Calu3 (cell line): ENCODE data around the gene OR2F2. TPM values are rescaled to one million over a fixed set of nuclear protein-coding genes. Genes with fewer than 3 reads are reported as not detected.

Experiments used
- BruUV-seq: library from RNA; stranded (reverse); fragments of 400-500 nt; replicated peaks from 2 replicates; lab custom pipeline; 2021; lab: Mats Ljungman, UMichigan
- CTCF ChIA-PET: fragments of 300-600 bp; sonication (Branson Sonifier 250); formaldehyde crosslinking; loops from one replicate; lab custom pipeline; 2022; ENCODE audit warnings: antibody characterized with exemption; lab: Charles Lee
- DNase-seq: peaks from one replicate; pipeline ENCODE4 v3.0.0; 2022
- H3K27ac Mint-ChIP-seq: one replicate; pipeline ENCODE4 v1.8.0; 2022; ENCODE audit warnings: mixed read lengths; ENCODE audit not compliant: unreplicated experiment
- H3K27me3 Mint-ChIP-seq: one replicate; pipeline ENCODE4 v1.8.0; 2022; ENCODE audit warnings: mixed read lengths; ENCODE audit not compliant: unreplicated experiment
- H3K36me3 Mint-ChIP-seq: one replicate; pipeline ENCODE4 v1.8.0; 2022; ENCODE audit warnings: mild to moderate bottlenecking, moderate library complexity, mixed read lengths; ENCODE audit not compliant: insufficient read depth, unreplicated experiment
- H3K4me1 Mint-ChIP-seq: one replicate; pipeline ENCODE4 v1.8.0; 2022; ENCODE audit warnings: mild to moderate bottlenecking, low read depth, mixed read lengths; ENCODE audit not compliant: unreplicated experiment
- H3K4me3 Mint-ChIP-seq: one replicate; pipeline ENCODE4 v1.8.0; 2022; ENCODE audit warnings: mild to moderate bottlenecking, low read depth, moderate library complexity, mixed read lengths; ENCODE audit not compliant: unreplicated experiment
- H3K9me3 Mint-ChIP-seq: one replicate; pipeline ENCODE4 v1.8.0; 2022; ENCODE audit warnings: low read depth, mixed read lengths; ENCODE audit not compliant: unreplicated experiment
- intact Hi-C: fragments of 100-400 bp; cut with micrococcal nuclease; formaldehyde crosslinking; loops from one replicate; pipeline ENCODE4 v1.10.0; 2022; ENCODE audit not compliant: unreplicated experiment
- total RNA-seq: library from RNA; stranded (reverse); gene quantifications from 2 replicates; pipeline ENCODE4 v1.2.3, GENCODE V29; 2022
- TF ChIP-seq, protein P1 (sequence below): fragments of 200-600 bp; IDR thresholded peaks from one replicate; pipeline ENCODE4 v1.8.0; 2022; ENCODE audit warnings: antibody characterized with exemption; ENCODE audit not compliant: unreplicated experiment

Gene OR2F2
- total RNA-seq, 1 experiment from 2014 or later: not detected

DNA sequence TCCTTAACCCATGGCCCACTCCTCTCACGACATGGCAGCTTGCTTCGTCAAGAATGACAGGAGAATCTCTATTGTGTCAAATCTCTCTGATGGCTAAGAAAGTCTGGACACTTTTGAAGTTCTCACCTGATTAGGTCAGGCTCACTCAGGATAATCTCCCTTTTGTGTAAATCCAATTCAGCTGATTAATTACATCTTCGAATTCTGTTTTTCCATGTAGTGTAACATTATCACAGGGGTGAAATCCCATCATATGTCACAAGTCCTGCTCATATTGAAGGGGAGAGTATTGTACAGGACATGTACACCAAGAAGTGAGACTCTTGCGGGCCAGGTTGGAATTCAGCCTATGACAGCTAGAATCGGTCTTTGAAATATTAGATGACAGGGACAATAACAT is 48.9 kb downstream of the OR2F2 start:
- TF ChIP-seq, protein P1, sequence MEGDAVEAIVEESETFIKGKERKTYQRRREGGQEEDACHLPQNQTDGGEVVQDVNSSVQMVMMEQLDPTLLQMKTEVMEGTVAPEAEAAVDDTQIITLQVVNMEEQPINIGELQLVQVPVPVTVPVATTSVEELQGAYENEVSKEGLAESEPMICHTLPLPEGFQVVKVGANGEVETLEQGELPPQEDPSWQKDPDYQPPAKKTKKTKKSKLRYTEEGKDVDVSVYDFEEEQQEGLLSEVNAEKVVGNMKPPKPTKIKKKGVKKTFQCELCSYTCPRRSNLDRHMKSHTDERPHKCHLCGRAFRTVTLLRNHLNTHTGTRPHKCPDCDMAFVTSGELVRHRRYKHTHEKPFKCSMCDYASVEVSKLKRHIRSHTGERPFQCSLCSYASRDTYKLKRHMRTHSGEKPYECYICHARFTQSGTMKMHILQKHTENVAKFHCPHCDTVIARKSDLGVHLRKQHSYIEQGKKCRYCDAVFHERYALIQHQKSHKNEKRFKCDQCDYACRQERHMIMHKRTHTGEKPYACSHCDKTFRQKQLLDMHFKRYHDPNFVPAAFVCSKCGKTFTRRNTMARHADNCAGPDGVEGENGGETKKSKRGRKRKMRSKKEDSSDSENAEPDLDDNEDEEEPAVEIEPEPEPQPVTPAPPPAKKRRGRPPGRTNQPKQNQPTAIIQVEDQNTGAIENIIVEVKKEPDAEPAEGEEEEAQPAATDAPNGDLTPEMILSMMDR: no peak
- Mint-ChIP-seq H3K36me3 (no peaks in the 10 kb centered on the region), H3K4me1 (peaks cover 23% of the 10 kb centered on the region), H3K4me3 (no peak overlapping the region), H3K27ac (no peak overlapping the region), H3K27me3 (no peaks in the 10 kb centered on the region), H3K9me3 (peaks cover 3% of the 10 kb centered on the region)
- intact Hi-C loops: no loop called here
- no peak for DNase-seq
- no TSS peak for BruUV-seq
- CTCF ChIA-PET: no interaction called here

Other genes starting within 250 kb of the OR2F2 start
- not detected in 2 replicates for gene CTAGE6, start 177.5 kb upstream of the OR2F2 start, total RNA-seq
- gene TCAF1, start 33.1 kb upstream of the OR2F2 start, total RNA-seq: 26.7 and 27.1 TPM in 2 replicates
- gene OR2F1, start 19.6 kb downstream of the OR2F2 start, total RNA-seq: not detected in 2 replicates
- gene OR6B1, start 65.1 kb downstream of the OR2F2 start, total RNA-seq: not detected in 2 replicates
- gene OR2A5, start 113.7 kb downstream of the OR2F2 start, total RNA-seq: not detected in 2 replicates
- gene OR2A25, start 134.6 kb downstream of the OR2F2 start, total RNA-seq: not detected in 2 replicates
- gene OR2A12, start 151.0 kb downstream of the OR2F2 start, total RNA-seq: not detected in 2 replicates
- not detected in 2 replicates for gene OR2A2, start 174.3 kb downstream of the OR2F2 start, total RNA-seq
- not detected in 2 replicates for gene OR2A14, start 187.9 kb downstream of the OR2F2 start, total RNA-seq
- gene CTAGE4, start 248.2 kb downstream of the OR2F2 start, total RNA-seq: 20.0 and 20.7 TPM in 2 replicates